GM12878 (cell line): ENCODE measurements around the gene HSPBAP1. TPM values are rescaled to one million over a fixed set of nuclear protein-coding genes. Genes with fewer than 3 reads are reported as not detected.

Experiments
- ATAC-seq: fragments of 200-7000 bp; cut with Tn5 transposase; 3 replicates; pipeline ENCODE4 v1.9.1; 2020; ENCODE audit warnings: mild to moderate bottlenecking, moderate library complexity
- BruUV-seq: library from RNA; stranded (reverse); fragments of 400-500 nt; replicated peaks from 2 replicates; lab custom pipeline; 2021; lab: Mats Ljungman, UMichigan
- CTCF ChIA-PET: fragments of 300-600 bp; sonication (Branson Sonifier 250); formaldehyde crosslinking; extraction: SDS; loops from one replicate; lab custom pipeline; 2021; ENCODE audit warnings: inconsistent platforms; lab: Yijun Ruan, JAX
- POLR2A ChIA-PET: fragments of 350-600 bp; formaldehyde crosslinking; extraction: SDS; loops from one replicate; lab custom pipeline; 2021; ENCODE audit warnings: inconsistent platforms; lab: Charles Lee
- RAD21 ChIA-PET: fragments of 300-600 bp; sonication (Branson Sonifier 250); formaldehyde crosslinking; loops from one replicate; lab custom pipeline; 2023; ENCODE audit warnings: antibody characterized with exemption; ENCODE audit not compliant: unreplicated experiment; lab: Charles Lee
- SMC1A ChIA-PET: fragments of 300-600 bp; sonication (Branson Sonifier 250); formaldehyde crosslinking; loops from one replicate; lab custom pipeline; 2023; ENCODE audit not compliant: unreplicated experiment, uncharacterized antibody; lab: Charles Lee
- DNase-seq: peaks from one replicate; pipeline ENCODE4 v3.0.0-alpha.2; 2011; ENCODE audit warnings: low read depth, low spot score
- FAIRE-seq: peaks from 3 replicates; lab custom pipeline; 2011; peaks lifted over from hg19 to GRCh38; lab: Jason Lieb, UNC
- H2AFZ ChIP-seq: 2 replicates; pipeline ENCODE4 v1.6.0; 2011; ENCODE audit warnings: low read depth, low read length, control low read depth; ENCODE audit not compliant: control insufficient read depth
- H3K27ac ChIP-seq: 2 replicates; pipeline ENCODE4 v1.5.1; 2011; ENCODE audit warnings: control low read depth; ENCODE audit not compliant: control insufficient read depth, insufficient read depth
- H3K27me3 ChIP-seq, 2 experiments: replicated peaks in 1 of 2; 2 replicates each; pipeline versions ENCODE4 v1.6.0 to v1.6.1; 2011; ENCODE audit warnings: low read length in 1 of 2; ENCODE audit not compliant: control insufficient read depth in 2 of 2, insufficient read depth in 2 of 2
- H3K36me3 ChIP-seq, 2 experiments: 2 replicates each; pipeline ENCODE4 v1.5.1; 2011; ENCODE audit warnings: low read length in 1 of 2; ENCODE audit not compliant: control insufficient read depth in 2 of 2, insufficient read depth in 2 of 2
- H3K4me1 ChIP-seq: 2 replicates; pipeline ENCODE4 v1.6.1; 2011; ENCODE audit warnings: mild to moderate bottlenecking, low read length, moderate library complexity, mixed read lengths; ENCODE audit not compliant: control insufficient read depth, insufficient read depth
- H3K4me2 ChIP-seq: 2 replicates; pipeline ENCODE4 v1.6.0; 2011; ENCODE audit warnings: control low read depth; ENCODE audit not compliant: control insufficient read depth, insufficient read depth
- H3K4me3 ChIP-seq: fragments of 200-600 bp; sonication (generic); 2 replicates; pipeline ENCODE4 v1.5.1; 2016
- H3K79me2 ChIP-seq: 2 replicates; pipeline ENCODE4 v1.6.0; 2011; ENCODE audit warnings: low read length; ENCODE audit not compliant: control insufficient read depth, insufficient read depth
- H3K9ac ChIP-seq: 2 replicates; pipeline ENCODE4 v1.8.0; 2011; ENCODE audit warnings: low read length, control low read depth, mixed read lengths; ENCODE audit not compliant: control insufficient read depth, insufficient read depth
- H3K9me3 ChIP-seq: replicated peaks from 3 replicates; pipeline ENCODE4 v1.5.1; 2011; ENCODE audit warnings: mild to moderate bottlenecking, low read length; ENCODE audit not compliant: control insufficient read depth, insufficient read depth
- H4K20me1 ChIP-seq: 2 replicates; pipeline ENCODE4 v1.6.0; 2011; ENCODE audit not compliant: control insufficient read depth, insufficient read depth
- CHD1 ChIP-seq: IDR thresholded peaks from 2 replicates; pipeline ENCODE4 v1.6.1; 2012; ENCODE audit warnings: low read depth, low read length, improper control_type of control experiment
- HDGF ChIP-seq: fragments of 450-650 bp; IDR thresholded peaks from 2 replicates; pipeline ENCODE4 v1.6.1; 2016; ENCODE audit warnings: antibody characterized with exemption
- RAD21 ChIP-seq: IDR thresholded peaks from 2 replicates; pipeline ENCODE4 v1.6.1; 2011; ENCODE audit warnings: mild to moderate bottlenecking, low read depth, low read length, moderate library complexity; ENCODE audit not compliant: insufficient read depth
- SIN3A ChIP-seq: IDR thresholded peaks from 2 replicates; pipeline ENCODE4 v1.6.1; 2012; ENCODE audit warnings: low read depth, low read length, improper control_type of control experiment
- SPI1 ChIP-seq: IDR thresholded peaks from 2 replicates; pipeline ENCODE4 v1.6.1; 2011; ENCODE audit warnings: low read depth, mild to moderate bottlenecking, low read length, moderate library complexity, borderline replicate concordance; ENCODE audit not compliant: insufficient read depth
- WGBS: methylation state at CpG from one replicate; pipeline ENCODE4 v1.1.6; 2016; ENCODE audit warnings: low lambda C conversion rate; ENCODE audit not compliant: insufficient replicate concordance, insufficient coverage; ENCODE audit errors: missing lambda C conversion rate; 5-methylcytosine and 5-hydroxymethylcytosine counted together
- in situ Hi-C: fragments of 300-500 bp; cut with MboI; formaldehyde crosslinking; loops from 9 replicates; pipeline ENCODE4 v1.14.3; 2018; ENCODE audit warnings: mixed read lengths
- intact Hi-C: fragments of 100-400 bp; cut with micrococcal nuclease; formaldehyde crosslinking; loops from one replicate; pipeline ENCODE4 v1.14.2; 2022; ENCODE audit not compliant: unreplicated experiment
- polyA plus RNA-seq, 11 experiments: library from polyadenylated mRNA; depleted of rRNA in 4 of 11; unstranded in 6 of 11; stranded (reverse) in 5 of 11; fragments of >200 nt; fragmentation: Nextera tagmentation in 4 of 11; fragmentation: Illumina TruSeq in 1 of 11; extraction: Ambion mirVana in 4 of 11; extraction: Trizol in 1 of 11; gene quantifications; 1 replicate in 1 of 11; 2 replicates in 10 of 11; pipeline versions ENCODE4 v1.2.1 to v1.2.3, GENCODE V29; 2011 to 2016; ENCODE audit warnings: inconsistent platforms in 2 of 11, missing spikeins in 2 of 11, low read depth in 1 of 11
- total RNA-seq, 4 experiments: library from RNA; depleted of rRNA in 3 of 4; stranded (reverse); fragments of >200 nt in 3 of 4; fragmentation: Illumina TruSeq in 1 of 4; extraction: Trizol in 1 of 4; gene quantifications; 2 replicates each; pipeline versions ENCODE4 v1.2.1 to v1.2.3, GENCODE V29; 2013 to 2021
- TF ChIP-seq, protein P1 (sequence below): fragments of 450-650 bp; IDR thresholded peaks from 2 replicates; pipeline ENCODE4 v1.6.1; 2018; ENCODE audit warnings: mild to moderate bottlenecking, low read depth, moderate library complexity; ENCODE audit not compliant: partially characterized antibody

HSPBAP1 gene
- total and polyA plus RNA-seq, 10 of the 15 experiments (the other 5 are each of a cell fraction or from before 2014, with no cell fraction given), result 3.2 to 10.3 (median 7.9) TPM

GRCh38 chr3:122825460-122825859 is 31.8 kb upstream of the HSPBAP1 start:
- FAIRE-seq (no peak), DNase-seq (no peak), ATAC-seq (no peak)
- H2AFZ ChIP-seq, result no peak overlapping the region
- no peak overlapping the region for H3K9ac ChIP-seq
- intact Hi-C loops, result no loop called here
- H3K79me2 ChIP-seq, result no peaks in the 10 kb centered on the region
- in situ Hi-C loops, result no loop called here
- H3K4me2 ChIP-seq, result no peak overlapping the region
- CTCF ChIA-PET, result interaction anchor here (0.7 kb wide), 1 partner anchor 14 kb away, joined by 3 read pairs; no protein-coding TSS in a partner anchor
- no peak overlapping the region for H3K27ac ChIP-seq
- no peaks in the 10 kb centered on the region for H3K36me3 ChIP-seq
- no peaks in the 10 kb centered on the region for H3K27me3 ChIP-seq
- no peak overlapping the region for H3K4me3 ChIP-seq
- BruUV-seq, result no TSS peak
- 66% methylated on average over 4 of the region's 4 CpGs for WGBS
- no peaks in the 10 kb centered on the region for H4K20me1 ChIP-seq
- SMC1A ChIA-PET, result no interaction called here
- RAD21 ChIA-PET, result no interaction called here
- H3K4me1 ChIP-seq, result no peaks in the 10 kb centered on the region
- POLR2A ChIA-PET, result no interaction called here
- TF ChIP-seq SPI1, result peak; percentile 20; the same call in 1 of the 2 replicates
- TF ChIP-seq, protein P1, sequence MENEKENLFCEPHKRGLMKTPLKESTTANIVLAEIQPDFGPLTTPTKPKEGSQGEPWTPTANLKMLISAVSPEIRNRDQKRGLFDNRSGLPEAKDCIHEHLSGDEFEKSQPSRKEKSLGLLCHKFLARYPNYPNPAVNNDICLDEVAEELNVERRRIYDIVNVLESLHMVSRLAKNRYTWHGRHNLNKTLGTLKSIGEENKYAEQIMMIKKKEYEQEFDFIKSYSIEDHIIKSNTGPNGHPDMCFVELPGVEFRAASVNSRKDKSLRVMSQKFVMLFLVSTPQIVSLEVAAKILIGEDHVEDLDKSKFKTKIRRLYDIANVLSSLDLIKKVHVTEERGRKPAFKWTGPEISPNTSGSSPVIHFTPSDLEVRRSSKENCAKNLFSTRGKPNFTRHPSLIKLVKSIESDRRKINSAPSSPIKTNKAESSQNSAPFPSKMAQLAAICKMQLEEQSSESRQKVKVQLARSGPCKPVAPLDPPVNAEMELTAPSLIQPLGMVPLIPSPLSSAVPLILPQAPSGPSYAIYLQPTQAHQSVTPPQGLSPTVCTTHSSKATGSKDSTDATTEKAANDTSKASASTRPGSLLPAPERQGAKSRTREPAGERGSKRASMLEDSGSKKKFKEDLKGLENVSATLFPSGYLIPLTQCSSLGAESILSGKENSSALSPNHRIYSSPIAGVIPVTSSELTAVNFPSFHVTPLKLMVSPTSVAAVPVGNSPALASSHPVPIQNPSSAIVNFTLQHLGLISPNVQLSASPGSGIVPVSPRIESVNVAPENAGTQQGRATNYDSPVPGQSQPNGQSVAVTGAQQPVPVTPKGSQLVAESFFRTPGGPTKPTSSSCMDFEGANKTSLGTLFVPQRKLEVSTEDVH, result no peak
- no peak for TF ChIP-seq RAD21
- no peak for TF ChIP-seq HDGF
- no peak for TF ChIP-seq CHD1
- TF ChIP-seq SIN3A, result no peak
- no peaks in the 10 kb centered on the region; the same call in 2 of the 3 replicates for H3K9me3 ChIP-seq
